Measurements from ENCODE around the gene AIFM3. TPM values are rescaled to one million over a fixed set of nuclear protein-coding genes. Genes with fewer than 3 reads are reported as not detected.

The AIFM3 gene
- total and polyA plus RNA-seq, 4 donors = 0.38 to 1.1 (median 0.63) TPM

GRCh38 chr22:20990184-20991180, 23.4 kb downstream of the AIFM3 start:
- peaks cover 8 to 50% (median 15%) of the 10 kb centered on the region in 4 donors for H3K36me3 ChIP-seq (ENCODE audit: control insufficient read depth in 4 of 4, insufficient read depth in 3 of 4, low read depth in 1 of 4, low read length in 3 of 4)

GRCh38 chr22:20991252-20992055, 24.4 kb downstream of the AIFM3 start:
- TF ChIP-seq, protein P1, sequence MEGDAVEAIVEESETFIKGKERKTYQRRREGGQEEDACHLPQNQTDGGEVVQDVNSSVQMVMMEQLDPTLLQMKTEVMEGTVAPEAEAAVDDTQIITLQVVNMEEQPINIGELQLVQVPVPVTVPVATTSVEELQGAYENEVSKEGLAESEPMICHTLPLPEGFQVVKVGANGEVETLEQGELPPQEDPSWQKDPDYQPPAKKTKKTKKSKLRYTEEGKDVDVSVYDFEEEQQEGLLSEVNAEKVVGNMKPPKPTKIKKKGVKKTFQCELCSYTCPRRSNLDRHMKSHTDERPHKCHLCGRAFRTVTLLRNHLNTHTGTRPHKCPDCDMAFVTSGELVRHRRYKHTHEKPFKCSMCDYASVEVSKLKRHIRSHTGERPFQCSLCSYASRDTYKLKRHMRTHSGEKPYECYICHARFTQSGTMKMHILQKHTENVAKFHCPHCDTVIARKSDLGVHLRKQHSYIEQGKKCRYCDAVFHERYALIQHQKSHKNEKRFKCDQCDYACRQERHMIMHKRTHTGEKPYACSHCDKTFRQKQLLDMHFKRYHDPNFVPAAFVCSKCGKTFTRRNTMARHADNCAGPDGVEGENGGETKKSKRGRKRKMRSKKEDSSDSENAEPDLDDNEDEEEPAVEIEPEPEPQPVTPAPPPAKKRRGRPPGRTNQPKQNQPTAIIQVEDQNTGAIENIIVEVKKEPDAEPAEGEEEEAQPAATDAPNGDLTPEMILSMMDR (IDR thresholded peaks at IDR 0.05; ENCODE audit: low read depth, low read length, missing input control) = no peak
- TF ChIP-seq JUND (IDR thresholded peaks at IDR 0.05) (no peak), YY1 (IDR thresholded peaks at IDR 0.05) (no peak), REST (IDR thresholded peaks at IDR 0.05) (no peak), EGR1 (IDR thresholded peaks at IDR 0.05; ENCODE audit: low read depth in 2 of 2) (no peak), TAF1 (conservative IDR thresholded peaks at IDR 0.05) (no peak), ATF3 (IDR thresholded peaks at IDR 0.05) (no peak), FOXA2 (IDR thresholded peaks at IDR 0.05) (no peak)
- TF ChIP-seq, protein P2, sequence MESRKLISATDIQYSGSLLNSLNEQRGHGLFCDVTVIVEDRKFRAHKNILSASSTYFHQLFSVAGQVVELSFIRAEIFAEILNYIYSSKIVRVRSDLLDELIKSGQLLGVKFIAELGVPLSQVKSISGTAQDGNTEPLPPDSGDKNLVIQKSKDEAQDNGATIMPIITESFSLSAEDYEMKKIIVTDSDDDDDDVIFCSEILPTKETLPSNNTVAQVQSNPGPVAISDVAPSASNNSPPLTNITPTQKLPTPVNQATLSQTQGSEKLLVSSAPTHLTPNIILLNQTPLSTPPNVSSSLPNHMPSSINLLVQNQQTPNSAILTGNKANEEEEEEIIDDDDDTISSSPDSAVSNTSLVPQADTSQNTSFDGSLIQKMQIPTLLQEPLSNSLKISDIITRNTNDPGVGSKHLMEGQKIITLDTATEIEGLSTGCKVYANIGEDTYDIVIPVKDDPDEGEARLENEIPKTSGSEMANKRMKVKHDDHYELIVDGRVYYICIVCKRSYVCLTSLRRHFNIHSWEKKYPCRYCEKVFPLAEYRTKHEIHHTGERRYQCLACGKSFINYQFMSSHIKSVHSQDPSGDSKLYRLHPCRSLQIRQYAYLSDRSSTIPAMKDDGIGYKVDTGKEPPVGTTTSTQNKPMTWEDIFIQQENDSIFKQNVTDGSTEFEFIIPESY (IDR thresholded peaks at IDR 0.05) = no peak
- H3K36me3 ChIP-seq (ENCODE audit: control insufficient read depth in 4 of 4, insufficient read depth in 3 of 4, low read depth in 1 of 4, low read length in 3 of 4) = peaks cover 8 to 46% (median 14%) of the 10 kb centered on the region in 4 donors
- 97% methylated on average over 24 of the region's 24 CpGs for WGBS

More at GRCh38 chr22:20990184-20991180, 23.4 kb downstream of the AIFM3 start:
- Histone ChIP-seq H3K9me3 (ENCODE audit: control insufficient read depth in 4 of 4, low read length in 3 of 4) (no peaks in the 10 kb centered on the region), H3K9ac (ENCODE audit: low read depth in 1 of 2, low read length in 2 of 2) (no peak overlapping the region), H3K4me3 (ENCODE audit: low read depth in 1 of 3, low read length in 3 of 3) (no peak overlapping the region), H3K4me1 (ENCODE audit: control insufficient read depth in 4 of 4, insufficient read depth in 4 of 4, low read length in 3 of 4) (no peaks in the 10 kb centered on the region), H3K27me3 (ENCODE audit: control insufficient read depth in 4 of 4, insufficient read depth in 4 of 4, low read length in 3 of 4) (no peaks in the 10 kb centered on the region), H3K27ac (ENCODE audit: low read depth in 1 of 2, low read length in 2 of 2) (no peak overlapping the region)
- WGBS = 93% methylated on average over 21 of the region's 21 CpGs
- TF ChIP-seq, protein P1 (IDR thresholded peaks at IDR 0.05; ENCODE audit: low read depth, low read length, missing input control) = no peak
- TF ChIP-seq RXRA (IDR thresholded peaks at IDR 0.05) (no peak), YY1 (IDR thresholded peaks at IDR 0.05) (no peak), ATF3 (IDR thresholded peaks at IDR 0.05) (no peak), GABPA (IDR thresholded peaks at IDR 0.05 in 1 of 2, conservative IDR thresholded peaks at IDR 0.05 in 1 of 2) (no peak), NR2F2 (IDR thresholded peaks at IDR 0.05) (no peak), EGR1 (IDR thresholded peaks at IDR 0.05; ENCODE audit: low read depth in 2 of 2) (no peak), SP1 (IDR thresholded peaks at IDR 0.05) (no peak), JUND (IDR thresholded peaks at IDR 0.05) (no peak)
- no peak for DNase-seq (ENCODE audit: low spot score)

More at GRCh38 chr22:20991252-20992055, 24.4 kb downstream of the AIFM3 start:
- no peak for DNase-seq (ENCODE audit: low spot score)
- Histone ChIP-seq H3K9ac (ENCODE audit: low read depth in 1 of 2, low read length in 2 of 2) (no peak overlapping the region), H3K27me3 (ENCODE audit: control insufficient read depth in 4 of 4, insufficient read depth in 4 of 4, low read length in 3 of 4) (no peaks in the 10 kb centered on the region), H3K27ac (ENCODE audit: low read depth in 1 of 2, low read length in 2 of 2) (no peak overlapping the region), H3K9me3 (ENCODE audit: control insufficient read depth in 4 of 4, low read length in 3 of 4) (no peaks in the 10 kb centered on the region), H3K4me1 (ENCODE audit: control insufficient read depth in 4 of 4, insufficient read depth in 4 of 4, low read length in 3 of 4) (no peaks in the 10 kb centered on the region), H3K4me3 (ENCODE audit: low read depth in 1 of 3, low read length in 3 of 3) (no peak overlapping the region)

All from liver (tissue), 9 donors.